Measurements from ENCODE around the gene PDCL2.

Gene PDCL2, protein sequence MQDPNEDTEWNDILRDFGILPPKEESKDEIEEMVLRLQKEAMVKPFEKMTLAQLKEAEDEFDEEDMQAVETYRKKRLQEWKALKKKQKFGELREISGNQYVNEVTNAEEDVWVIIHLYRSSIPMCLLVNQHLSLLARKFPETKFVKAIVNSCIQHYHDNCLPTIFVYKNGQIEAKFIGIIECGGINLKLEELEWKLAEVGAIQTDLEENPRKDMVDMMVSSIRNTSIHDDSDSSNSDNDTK

DNA sequence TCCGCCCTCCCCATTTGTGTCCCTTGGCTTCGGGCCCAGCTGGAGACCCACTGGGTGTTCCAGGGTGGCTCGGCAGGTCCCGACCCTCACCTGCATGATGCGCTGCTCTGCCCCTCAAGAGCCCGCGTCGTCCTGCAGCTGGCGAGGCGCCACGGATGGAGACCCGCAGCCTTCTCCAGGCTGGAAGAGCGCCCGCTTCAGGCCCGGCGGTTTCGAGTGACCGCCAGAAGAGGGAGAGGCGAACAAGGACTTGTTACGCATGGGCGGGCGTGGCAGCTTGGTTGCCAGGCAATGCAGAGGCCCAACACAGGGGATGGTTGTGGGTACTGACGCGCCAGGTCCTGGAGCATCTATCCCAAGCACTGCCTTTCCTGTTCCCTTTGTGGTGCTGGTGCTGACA lies at the start of gene PDCL2:
Gene PDCL2 (minus strand): TSS at position 232 of the 400 bp plus-strand sequence. CDS start 136 bp downstream, at position 96.
- no peak for DNase-seq (ENCODE audit: extremely low read depth, low read depth)
- TF ChIP-seq, protein P1, sequence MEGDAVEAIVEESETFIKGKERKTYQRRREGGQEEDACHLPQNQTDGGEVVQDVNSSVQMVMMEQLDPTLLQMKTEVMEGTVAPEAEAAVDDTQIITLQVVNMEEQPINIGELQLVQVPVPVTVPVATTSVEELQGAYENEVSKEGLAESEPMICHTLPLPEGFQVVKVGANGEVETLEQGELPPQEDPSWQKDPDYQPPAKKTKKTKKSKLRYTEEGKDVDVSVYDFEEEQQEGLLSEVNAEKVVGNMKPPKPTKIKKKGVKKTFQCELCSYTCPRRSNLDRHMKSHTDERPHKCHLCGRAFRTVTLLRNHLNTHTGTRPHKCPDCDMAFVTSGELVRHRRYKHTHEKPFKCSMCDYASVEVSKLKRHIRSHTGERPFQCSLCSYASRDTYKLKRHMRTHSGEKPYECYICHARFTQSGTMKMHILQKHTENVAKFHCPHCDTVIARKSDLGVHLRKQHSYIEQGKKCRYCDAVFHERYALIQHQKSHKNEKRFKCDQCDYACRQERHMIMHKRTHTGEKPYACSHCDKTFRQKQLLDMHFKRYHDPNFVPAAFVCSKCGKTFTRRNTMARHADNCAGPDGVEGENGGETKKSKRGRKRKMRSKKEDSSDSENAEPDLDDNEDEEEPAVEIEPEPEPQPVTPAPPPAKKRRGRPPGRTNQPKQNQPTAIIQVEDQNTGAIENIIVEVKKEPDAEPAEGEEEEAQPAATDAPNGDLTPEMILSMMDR (IDR thresholded peaks at IDR 0.05; ENCODE audit: low read depth, low read length, missing control alignments), result no peak
- H3K4me3 ChIP-seq (replicated peaks; ENCODE audit: low read depth, low read length), result no peak within 1 kb of the TSS

DNA sequence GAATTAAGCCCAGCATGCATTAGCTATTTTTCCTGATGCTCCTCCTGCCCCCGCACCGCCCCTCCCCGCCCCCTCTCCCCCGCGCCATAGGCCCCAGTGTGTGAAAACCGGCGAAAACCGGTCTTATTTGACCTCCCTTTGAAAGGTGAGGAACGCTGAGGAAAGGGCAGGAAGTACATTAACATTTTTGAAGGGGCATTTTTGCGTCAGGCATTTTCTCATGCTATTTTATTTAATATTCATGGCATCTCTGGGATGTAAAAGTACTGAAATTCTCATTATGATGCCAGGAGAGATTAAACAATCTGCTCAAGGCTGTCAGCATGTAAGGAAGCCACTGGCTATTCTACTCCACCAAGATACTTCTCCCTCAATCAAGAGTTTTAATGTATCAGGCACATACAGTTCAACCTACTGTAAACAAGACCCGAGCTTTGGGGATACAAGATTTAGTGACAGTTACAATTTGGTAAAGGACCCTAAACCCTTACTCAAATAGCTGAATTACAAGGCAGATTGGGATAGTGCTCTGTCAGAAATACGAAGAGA lies 45.3 kb upstream of the PDCL2 start:
- H3K4me3 ChIP-seq (replicated peaks; ENCODE audit: low read depth, low read length), result no peak overlapping the region
- TF ChIP-seq, protein P1 (IDR thresholded peaks at IDR 0.05; ENCODE audit: low read depth, low read length, missing control alignments), result no peak
- no peak for DNase-seq (ENCODE audit: extremely low read depth, low read depth)

DNA sequence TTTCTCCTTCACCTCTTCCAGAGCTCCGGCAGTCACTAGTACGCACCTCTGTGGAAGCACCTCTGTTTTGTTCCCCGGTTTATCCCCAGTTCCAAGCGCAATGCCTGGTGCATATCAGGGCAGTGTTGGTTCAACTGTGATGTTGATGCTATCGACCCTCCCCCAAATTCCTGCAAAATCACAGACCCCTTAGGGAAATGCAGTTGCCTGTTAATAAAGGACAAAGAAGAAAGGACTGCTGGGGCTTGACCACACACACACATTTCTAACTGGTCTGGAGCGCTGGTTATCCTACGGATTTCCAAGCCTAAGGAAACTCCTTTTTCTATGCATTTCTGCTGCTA lies 44.6 kb upstream of the PDCL2 start:
- H3K4me3 ChIP-seq (replicated peaks; ENCODE audit: low read depth, low read length), result 0 out of 2 replicates have a peak overlapping the region, but pooled peaks have one; percentile 4
- TF ChIP-seq, protein P1 (IDR thresholded peaks at IDR 0.05; ENCODE audit: low read depth, low read length, missing control alignments), result no peak
- no peak for DNase-seq (ENCODE audit: extremely low read depth, low read depth)

DNA sequence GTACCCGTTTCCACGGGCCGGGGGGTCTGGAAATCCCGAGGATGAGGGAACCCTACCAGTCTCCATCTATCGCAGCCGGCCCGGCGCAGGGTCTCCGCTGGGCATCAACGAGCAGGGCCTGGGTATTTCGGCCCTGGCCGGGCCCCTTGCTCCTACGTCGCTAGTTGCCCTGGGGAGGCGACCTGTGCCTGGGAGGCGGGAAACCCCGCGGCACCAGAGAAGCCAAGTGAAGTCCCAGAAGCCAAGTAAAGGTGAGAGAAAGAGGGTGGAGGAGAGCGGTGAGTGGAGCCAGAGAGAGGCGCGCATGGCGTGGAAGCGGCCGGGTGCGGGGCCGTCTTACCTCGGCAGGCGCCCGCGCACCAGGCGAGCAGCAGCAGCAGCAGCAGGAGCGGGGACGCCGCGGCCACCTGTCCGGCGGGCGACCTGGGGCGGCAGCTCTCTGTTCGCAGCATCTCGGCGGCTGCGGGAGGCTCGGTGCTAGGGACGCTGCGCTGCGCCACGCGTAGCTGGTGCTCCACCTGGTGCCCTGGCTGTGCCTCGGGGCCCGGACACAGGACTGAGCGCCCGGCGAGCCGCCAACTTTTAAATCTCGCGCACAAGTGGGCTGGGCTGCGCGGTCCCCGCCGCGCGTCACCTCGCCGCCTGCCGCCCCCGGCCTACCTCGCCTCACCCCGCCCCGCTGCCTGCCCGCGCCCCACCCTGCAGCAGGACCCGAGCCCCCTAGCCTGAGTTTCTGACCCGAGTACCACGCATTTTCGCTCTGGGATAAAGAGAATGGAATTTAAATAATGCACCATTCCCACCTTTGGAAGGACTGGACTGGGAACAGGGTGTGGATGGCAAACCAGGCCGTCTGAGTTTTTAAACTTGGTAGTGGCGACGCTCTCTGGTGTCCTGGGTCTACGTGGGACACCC lies 44.0 kb upstream of the PDCL2 start, which contains the start of gene NMU:
Gene NMU (minus strand): TSS at position 558 of the 915 bp plus-strand sequence. CDS start 106 bp downstream, at position 452.
- H3K4me3 ChIP-seq (replicated peaks; ENCODE audit: low read depth, low read length), result 0 out of 2 replicates have a peak within 1 kb of the TSS, but pooled peaks have one; percentile 4
- no peak for DNase-seq (ENCODE audit: extremely low read depth, low read depth)
- TF ChIP-seq, protein P1 (IDR thresholded peaks at IDR 0.05; ENCODE audit: low read depth, low read length, missing control alignments), result no peak

DNA sequence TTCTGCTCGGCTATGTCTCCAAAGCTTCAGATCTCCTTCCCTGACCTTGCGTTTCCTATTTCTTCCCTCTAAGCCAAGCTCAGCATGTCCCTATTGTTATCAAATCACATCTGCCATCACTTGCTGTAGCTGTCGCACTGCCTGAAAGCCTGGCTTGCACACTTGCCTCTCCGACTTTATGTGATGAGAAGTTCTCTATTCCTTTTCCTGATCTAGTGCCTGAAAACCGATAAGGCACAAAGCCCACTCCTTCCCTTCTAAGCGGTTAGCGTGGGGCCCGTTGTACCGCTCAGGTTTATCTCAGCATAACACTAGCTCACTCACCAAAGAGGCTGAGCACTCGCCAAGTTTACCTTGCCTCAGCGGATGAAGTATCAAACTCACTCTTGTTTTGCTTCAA lies 43.2 kb upstream of the PDCL2 start:
- TF ChIP-seq, protein P1 (IDR thresholded peaks at IDR 0.05; ENCODE audit: low read depth, low read length, missing control alignments), result no peak
- no peak overlapping the region for H3K4me3 ChIP-seq (replicated peaks; ENCODE audit: low read depth, low read length)
- DNase-seq (ENCODE audit: extremely low read depth, low read depth), result no peak

DNA sequence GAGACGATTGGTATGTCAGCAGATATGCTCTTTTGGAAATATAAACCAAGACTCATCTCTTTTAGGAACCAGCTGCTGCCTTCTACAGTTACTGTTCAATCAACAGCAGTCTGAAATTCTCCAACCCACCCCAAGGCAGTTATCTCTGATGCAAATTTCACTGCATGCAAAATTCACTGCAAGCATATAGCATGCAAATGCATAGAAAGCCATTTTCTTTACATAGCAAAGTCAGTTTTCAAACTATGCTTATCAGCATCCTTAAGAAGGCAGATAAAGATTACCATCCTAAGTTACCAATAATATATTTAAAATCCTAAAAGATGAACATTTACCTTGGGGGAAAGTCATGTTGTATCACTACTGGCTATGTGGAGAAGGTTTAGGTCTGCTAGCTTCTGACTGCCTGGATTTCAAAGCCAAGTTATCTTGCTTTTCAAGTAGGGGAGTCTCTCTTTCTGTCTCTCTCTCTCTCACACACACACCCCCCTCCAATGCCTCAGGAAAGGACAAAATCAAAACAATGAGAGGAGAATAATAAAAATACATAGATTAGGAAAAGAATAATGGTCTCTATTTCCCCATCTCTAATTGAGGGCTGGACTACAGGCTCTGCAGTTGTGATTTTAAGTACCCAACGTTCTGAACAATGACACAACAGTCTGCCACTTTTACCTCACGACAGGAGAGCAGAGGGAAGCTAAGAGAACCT lies 42.5 kb upstream of the PDCL2 start:
- TF ChIP-seq, protein P1 (IDR thresholded peaks at IDR 0.05; ENCODE audit: low read depth, low read length, missing control alignments), result no peak
- DNase-seq (ENCODE audit: extremely low read depth, low read depth), result no peak
- no peak overlapping the region for H3K4me3 ChIP-seq (replicated peaks; ENCODE audit: low read depth, low read length)
